AG08395 (cell line): ENCODE results near the gene AQP12B.

ENCODE experiments used
- DNase-seq: peaks from one replicate; pipeline ENCODE4 v3.0.0; 2012; ENCODE audit warnings: mixed read lengths, low spot score

The AQP12B gene

GRCh38 chr2:240717681-240718581 lies 35.2 kb upstream of the AQP12B start:
- DNase-seq: no peak

GRCh38 chr2:240717181-240717641 lies 34.5 kb upstream of the AQP12B start:
- DNase-seq: no peak

GRCh38 chr2:240716130-240716798 lies 33.6 kb upstream of the AQP12B start:
- DNase-seq: no peak

- no peak for DNase-seq
Observed at GRCh38 chr2:240714747-240715725, 32.4 kb upstream of the AQP12B start.

- DNase-seq: no peak
Observed at GRCh38 chr2:240713928-240714746, 31.5 kb upstream of the AQP12B start.

- DNase-seq: no peak
Observed at GRCh38 chr2:240713071-240713927, 30.6 kb upstream of the AQP12B start.

GRCh38 chr2:240712121-240712520 lies 29.4 kb upstream of the AQP12B start:
- no peak for DNase-seq

GRCh38 chr2:240711701-240712100 lies 29.0 kb upstream of the AQP12B start:
- DNase-seq: no peak

GRCh38 chr2:240711296-240711695 lies 28.6 kb upstream of the AQP12B start:
- no peak for DNase-seq

GRCh38 chr2:240708457-240708856 lies 25.8 kb upstream of the AQP12B start:
- DNase-seq: no peak

GRCh38 chr2:240707821-240708220 lies 25.1 kb upstream of the AQP12B start:
- no peak for DNase-seq

- DNase-seq: no peak
Observed at GRCh38 chr2:240707043-240707756, 24.5 kb upstream of the AQP12B start.

GRCh38 chr2:240705204-240705791 lies 22.6 kb upstream of the AQP12B start:
- no peak for DNase-seq

- DNase-seq: no peak
Observed at GRCh38 chr2:240704651-240705050, 22.0 kb upstream of the AQP12B start.

GRCh38 chr2:240703417-240704341 lies 21.0 kb upstream of the AQP12B start:
- DNase-seq: no peak

- DNase-seq: no peak
Observed at GRCh38 chr2:240702640-240703011, 19.9 kb upstream of the AQP12B start.

GRCh38 chr2:240701736-240702639 lies 19.3 kb upstream of the AQP12B start:
- DNase-seq: no peak
